Panc1 (cell line): ENCODE measurements around the gene LPCAT4. TPM values are rescaled to one million over a fixed set of nuclear protein-coding genes. Genes with fewer than 3 reads are reported as not detected.

ENCODE experiments used
- ATAC-seq: fragments of 200-7000 bp; cut with Tn5 transposase; 2 replicates; pipeline ENCODE4 v1.9.1; 2020; ENCODE audit warnings: mild to moderate bottlenecking, moderate library complexity
- BruUV-seq: library from RNA; stranded (reverse); fragments of 400-500 nt; replicated peaks from 2 replicates; lab custom pipeline; 2021; lab: Mats Ljungman, UMichigan
- CTCF ChIA-PET: fragments of 300-600 bp; sonication (Branson Sonifier 250); formaldehyde crosslinking; loops from one replicate; lab custom pipeline; 2022; ENCODE audit warnings: antibody characterized with exemption; lab: Charles Lee
- POLR2A ChIA-PET: fragments of 300-600 bp; sonication (Branson Sonifier 250); formaldehyde crosslinking; loops from one replicate; lab custom pipeline; 2022; ENCODE audit warnings: antibody characterized with exemption; lab: Charles Lee
- DNase-seq: peaks from one replicate; pipeline ENCODE4 v3.0.0-alpha.2; 2010; ENCODE audit warnings: low read depth, low spot score
- H3K27ac ChIP-seq: 2 replicates; pipeline ENCODE4 v1.5.1; 2011; ENCODE audit warnings: mild to moderate bottlenecking, low read length, inconsistent platforms
- H3K27me3 ChIP-seq: fragments of 200-500 bp; sonication (Bioruptor generic); 2 replicates; pipeline ENCODE4 v1.6.0; 2014; ENCODE audit warnings: low read length, inconsistent platforms; ENCODE audit not compliant: control insufficient read depth, insufficient read depth
- H3K36me3 ChIP-seq: fragments of 200-500 bp; sonication (Bioruptor generic); 2 replicates; pipeline ENCODE4 v1.5.1; 2014; ENCODE audit warnings: inconsistent platforms, mild to moderate bottlenecking, low read length, moderate library complexity; ENCODE audit not compliant: control insufficient read depth, insufficient read depth
- H3K4me1 ChIP-seq: 2 replicates; pipeline ENCODE4 v1.5.1; 2011; ENCODE audit warnings: inconsistent platforms, mild to moderate bottlenecking, low read length, moderate library complexity; ENCODE audit not compliant: control insufficient read depth, insufficient read depth
- H3K4me3 ChIP-seq, 2 experiments: 2 replicates each; pipeline ENCODE4 v1.5.1; 2011 to 2012; ENCODE audit warnings: low read depth in 2 of 2, low read length in 2 of 2, mild to moderate bottlenecking in 2 of 2, inconsistent platforms in 1 of 2, moderate library complexity in 1 of 2
- H3K9me3 ChIP-seq: fragments of 200-500 bp; sonication (Bioruptor generic); 2 replicates; pipeline ENCODE4 v1.5.1; 2014; ENCODE audit warnings: low read depth, mild to moderate bottlenecking, inconsistent platforms, low read length, moderate library complexity; ENCODE audit not compliant: control insufficient read depth, insufficient read depth
- POLR2AphosphoS5 ChIP-seq: IDR thresholded peaks from 2 replicates; pipeline ENCODE4 v1.6.1; 2012; ENCODE audit warnings: mild to moderate bottlenecking, low read depth, low read length, moderate library complexity
- SIN3A ChIP-seq: IDR thresholded peaks from 2 replicates; pipeline ENCODE4 v1.6.1; 2012; ENCODE audit warnings: low read depth, mild to moderate bottlenecking, low read length, moderate library complexity, borderline replicate concordance; ENCODE audit not compliant: insufficient read depth
- TCF7L2 ChIP-seq: IDR thresholded peaks from 2 replicates; pipeline ENCODE4 v1.6.1; 2011; ENCODE audit warnings: mild to moderate bottlenecking, low read depth, low read length, inconsistent platforms
- in situ Hi-C: cut with HindIII; loops from 2 replicates; pipeline ENCODE4 v1.10.0; 2016; ENCODE audit warnings: low sequenced_read_pairs, low pct_unique_long_range_greater_than_20kb
- intact Hi-C: fragments of 100-400 bp; cut with micrococcal nuclease; formaldehyde crosslinking; loops from one replicate; pipeline ENCODE4 v1.10.0; 2022; ENCODE audit not compliant: unreplicated experiment
- total RNA-seq: library from RNA; stranded (reverse); gene quantifications from one replicate; pipeline ENCODE4 v1.2.1, GENCODE V29; 2021; ENCODE audit not compliant: unreplicated experiment
- TF ChIP-seq, protein P1 (sequence below), 2 experiments: IDR thresholded peaks; 2 replicates each; pipeline ENCODE4 v1.6.1; 2011 to 2012; ENCODE audit warnings: low read depth in 2 of 2, control low read depth in 1 of 2, low read length in 1 of 2, mild to moderate bottlenecking in 1 of 2, moderate library complexity in 1 of 2; ENCODE audit not compliant: insufficient read depth in 1 of 2
- TF ChIP-seq, protein P2 (sequence below): fragments of 450-650 bp; IDR thresholded peaks from 2 replicates; pipeline ENCODE4 v1.5.1; 2017; ENCODE audit warnings: mild to moderate bottlenecking

LPCAT4 gene
- total RNA-seq, 1 experiment from 2014 or later, result 58.5 TPM

DNA sequence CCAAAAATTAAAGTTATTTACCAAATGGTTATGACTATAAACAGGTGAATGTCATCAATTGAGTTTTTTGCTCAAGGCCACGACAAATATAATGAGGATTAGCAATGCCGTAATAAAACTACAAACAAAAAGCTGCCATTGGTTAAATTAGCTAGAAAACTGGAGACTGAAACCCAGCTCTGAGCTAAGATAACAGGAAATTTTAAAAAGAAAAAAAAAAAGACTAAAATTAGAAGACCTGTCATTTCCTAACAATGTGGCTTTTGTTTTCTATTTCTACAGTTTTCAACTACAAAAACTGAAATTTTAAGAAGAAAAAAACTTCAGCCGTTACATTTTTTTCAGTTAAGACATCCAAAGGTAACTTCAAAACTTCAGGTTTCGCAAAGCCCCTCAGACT, 39.1 kb downstream of the LPCAT4 start:
- H3K4me1 ChIP-seq, result no peaks in the 10 kb centered on the region
- H3K9me3 ChIP-seq, result no peaks in the 10 kb centered on the region
- POLR2A ChIA-PET, result interaction anchor here (0.6 to 1.6 kb wide), 2 partner anchors 9 to 12 kb away, joined by 3 to 4 read pairs; no protein-coding TSS in a partner anchor
- DNase-seq (no peak), ATAC-seq (no peak)
- CTCF ChIA-PET, result no interaction called here
- TF ChIP-seq, protein P1, sequence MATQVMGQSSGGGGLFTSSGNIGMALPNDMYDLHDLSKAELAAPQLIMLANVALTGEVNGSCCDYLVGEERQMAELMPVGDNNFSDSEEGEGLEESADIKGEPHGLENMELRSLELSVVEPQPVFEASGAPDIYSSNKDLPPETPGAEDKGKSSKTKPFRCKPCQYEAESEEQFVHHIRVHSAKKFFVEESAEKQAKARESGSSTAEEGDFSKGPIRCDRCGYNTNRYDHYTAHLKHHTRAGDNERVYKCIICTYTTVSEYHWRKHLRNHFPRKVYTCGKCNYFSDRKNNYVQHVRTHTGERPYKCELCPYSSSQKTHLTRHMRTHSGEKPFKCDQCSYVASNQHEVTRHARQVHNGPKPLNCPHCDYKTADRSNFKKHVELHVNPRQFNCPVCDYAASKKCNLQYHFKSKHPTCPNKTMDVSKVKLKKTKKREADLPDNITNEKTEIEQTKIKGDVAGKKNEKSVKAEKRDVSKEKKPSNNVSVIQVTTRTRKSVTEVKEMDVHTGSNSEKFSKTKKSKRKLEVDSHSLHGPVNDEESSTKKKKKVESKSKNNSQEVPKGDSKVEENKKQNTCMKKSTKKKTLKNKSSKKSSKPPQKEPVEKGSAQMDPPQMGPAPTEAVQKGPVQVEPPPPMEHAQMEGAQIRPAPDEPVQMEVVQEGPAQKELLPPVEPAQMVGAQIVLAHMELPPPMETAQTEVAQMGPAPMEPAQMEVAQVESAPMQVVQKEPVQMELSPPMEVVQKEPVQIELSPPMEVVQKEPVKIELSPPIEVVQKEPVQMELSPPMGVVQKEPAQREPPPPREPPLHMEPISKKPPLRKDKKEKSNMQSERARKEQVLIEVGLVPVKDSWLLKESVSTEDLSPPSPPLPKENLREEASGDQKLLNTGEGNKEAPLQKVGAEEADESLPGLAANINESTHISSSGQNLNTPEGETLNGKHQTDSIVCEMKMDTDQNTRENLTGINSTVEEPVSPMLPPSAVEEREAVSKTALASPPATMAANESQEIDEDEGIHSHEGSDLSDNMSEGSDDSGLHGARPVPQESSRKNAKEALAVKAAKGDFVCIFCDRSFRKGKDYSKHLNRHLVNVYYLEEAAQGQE (IDR thresholded peaks at IDR 0.05; ENCODE audit: insufficient read depth in 1 of 2, low read depth in 2 of 2, low read length in 1 of 2), result no peak
- TF ChIP-seq TCF7L2 (no peak), POLR2AphosphoS5 (no peak), SIN3A (no peak)
- TF ChIP-seq, protein P2, sequence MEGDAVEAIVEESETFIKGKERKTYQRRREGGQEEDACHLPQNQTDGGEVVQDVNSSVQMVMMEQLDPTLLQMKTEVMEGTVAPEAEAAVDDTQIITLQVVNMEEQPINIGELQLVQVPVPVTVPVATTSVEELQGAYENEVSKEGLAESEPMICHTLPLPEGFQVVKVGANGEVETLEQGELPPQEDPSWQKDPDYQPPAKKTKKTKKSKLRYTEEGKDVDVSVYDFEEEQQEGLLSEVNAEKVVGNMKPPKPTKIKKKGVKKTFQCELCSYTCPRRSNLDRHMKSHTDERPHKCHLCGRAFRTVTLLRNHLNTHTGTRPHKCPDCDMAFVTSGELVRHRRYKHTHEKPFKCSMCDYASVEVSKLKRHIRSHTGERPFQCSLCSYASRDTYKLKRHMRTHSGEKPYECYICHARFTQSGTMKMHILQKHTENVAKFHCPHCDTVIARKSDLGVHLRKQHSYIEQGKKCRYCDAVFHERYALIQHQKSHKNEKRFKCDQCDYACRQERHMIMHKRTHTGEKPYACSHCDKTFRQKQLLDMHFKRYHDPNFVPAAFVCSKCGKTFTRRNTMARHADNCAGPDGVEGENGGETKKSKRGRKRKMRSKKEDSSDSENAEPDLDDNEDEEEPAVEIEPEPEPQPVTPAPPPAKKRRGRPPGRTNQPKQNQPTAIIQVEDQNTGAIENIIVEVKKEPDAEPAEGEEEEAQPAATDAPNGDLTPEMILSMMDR, result no peak
- H3K27me3 ChIP-seq, result no peaks in the 10 kb centered on the region
- H3K36me3 ChIP-seq, result no peaks in the 10 kb centered on the region
- no peak overlapping the region for H3K4me3 ChIP-seq
- BruUV-seq, result no TSS peak
- in situ Hi-C loops, result no loop called here
- intact Hi-C loops, result loop anchor here (10.0 kb wide), 1 partner anchor 83 kb away; no protein-coding TSS in a partner anchor
- H3K27ac ChIP-seq, result no peak overlapping the region

DNA sequence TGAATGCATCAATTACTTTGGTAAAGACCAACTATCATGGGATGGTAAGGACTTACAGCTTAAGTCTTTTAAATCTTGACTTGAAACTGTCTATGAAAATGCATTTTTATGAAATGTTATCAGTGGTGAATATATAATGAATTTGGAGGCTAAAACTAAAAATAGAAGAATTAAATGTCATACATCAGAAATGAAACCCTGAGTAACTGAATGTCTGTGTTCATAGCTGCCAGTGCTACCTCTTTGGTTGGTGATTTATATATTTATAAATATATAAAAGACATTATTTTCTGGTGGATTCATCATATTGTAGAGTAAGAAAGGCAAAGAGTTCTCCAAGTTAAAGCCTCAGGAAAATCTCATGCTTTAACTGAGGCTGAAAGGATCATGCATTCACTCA, 41.6 kb downstream of the LPCAT4 start:
- no peak overlapping the region for H3K4me3 ChIP-seq
- ATAC-seq, result no peak
- in situ Hi-C loops, result no loop called here
- H3K27me3 ChIP-seq, result no peaks in the 10 kb centered on the region
- no peak for DNase-seq
- intact Hi-C loops, result loop anchor here (10.0 kb wide), 1 partner anchor 81 kb away; no protein-coding TSS in a partner anchor
- BruUV-seq, result no TSS peak
- H3K36me3 ChIP-seq, result no peaks in the 10 kb centered on the region
- H3K4me1 ChIP-seq, result no peaks in the 10 kb centered on the region; the same call in 1 of the 2 replicates
- no peaks in the 10 kb centered on the region for H3K9me3 ChIP-seq
- ChIA-PET CTCF (no interaction called here), POLR2A (interaction anchor here (0.6 kb wide), 2 partner anchors 13 to 116 kb away, joined by 3 read pairs; no protein-coding TSS in a partner anchor)
- TF ChIP-seq SIN3A, result no peak
- TF ChIP-seq, protein P1 (IDR thresholded peaks at IDR 0.05; ENCODE audit: insufficient read depth in 1 of 2, low read depth in 2 of 2, low read length in 1 of 2), result no peak
- TF ChIP-seq POLR2AphosphoS5, result no peak
- TF ChIP-seq, protein P2, result no peak
- no peak for TF ChIP-seq TCF7L2
- H3K27ac ChIP-seq, result no peak overlapping the region
